Endothelial cell of umbilical vein (primary cell): ENCODE data around the gene HSD17B2. TPM values are rescaled to one million over a fixed set of nuclear protein-coding genes. Genes with fewer than 3 reads are reported as not detected.

ENCODE experiments used
- BruUV-seq: library from RNA; stranded (reverse); fragments of 400-500 nt; replicated peaks from 2 replicates; lab custom pipeline; 2021; lab: Mats Ljungman, UMichigan
- CTCF ChIA-PET: fragments of 300-600, 350-600 bp; sonication (Branson Sonifier 250); formaldehyde crosslinking; loops from one replicate; lab custom pipeline; 2021; ENCODE audit warnings: antibody characterized with exemption, inconsistent platforms; lab: Charles Lee
- POLR2A ChIA-PET: fragments of 300-600, 350-600 bp; sonication (Branson Sonifier 250); formaldehyde crosslinking; loops from one replicate; lab custom pipeline; 2021; ENCODE audit warnings: antibody characterized with exemption, inconsistent platforms; lab: Charles Lee
- DNase-seq: peaks from one replicate; pipeline ENCODE4 v3.0.0-alpha.2; 2011; ENCODE audit warnings: low read depth, low spot score
- FAIRE-seq: peaks from 2 replicates; lab custom pipeline; 2011; peaks lifted over from hg19 to GRCh38; lab: Jason Lieb, UNC
- H2AFZ ChIP-seq: 2 replicates; pipeline ENCODE4 v1.6.0; 2012; ENCODE audit warnings: low read depth, low read length, control low read depth, inconsistent platforms
- H3K27ac ChIP-seq: 2 replicates; pipeline ENCODE4 v1.5.1; 2011; ENCODE audit warnings: low read depth, mild to moderate bottlenecking, control low read depth, low read length, moderate library complexity; ENCODE audit not compliant: insufficient read depth
- H3K27me3 ChIP-seq, 2 experiments: 2 replicates each; pipeline versions ENCODE4 v1.6.0 to v1.6.1; 2011; ENCODE audit warnings: low read length in 2 of 2, mixed read lengths in 1 of 2; ENCODE audit not compliant: control insufficient read depth in 2 of 2, insufficient read depth in 2 of 2
- H3K36me3 ChIP-seq, 2 experiments: 2 replicates in 1 of 2; 3 replicates in 1 of 2; pipeline ENCODE4 v1.5.1; 2011; ENCODE audit warnings: low read length in 2 of 2, mild to moderate bottlenecking in 1 of 2, moderate library complexity in 1 of 2; ENCODE audit not compliant: control insufficient read depth in 2 of 2, insufficient read depth in 2 of 2; ENCODE audit errors: extremely low read depth in 1 of 2
- H3K4me1 ChIP-seq: 3 replicates; pipeline ENCODE4 v1.5.1; 2011; ENCODE audit warnings: mild to moderate bottlenecking, low read length; ENCODE audit not compliant: control insufficient read depth, insufficient read depth; ENCODE audit errors: extremely low read depth
- H3K4me2 ChIP-seq: 2 replicates; pipeline ENCODE4 v1.6.1; 2011; ENCODE audit warnings: low read length, control low read depth, mixed read lengths; ENCODE audit not compliant: insufficient read depth
- H3K4me3 ChIP-seq, 3 experiments: fragments of 200-600 bp in 1 of 3; sonication (generic), shearing (Covaris generic) in 1 of 3; replicated peaks in 1 of 3; 2 replicates each; pipeline ENCODE4 v1.5.1; 2011 to 2016; ENCODE audit warnings: control low read depth in 3 of 3, low read length in 3 of 3, mild to moderate bottlenecking in 2 of 3, inconsistent platforms in 1 of 3, low read depth in 1 of 3, moderate library complexity in 1 of 3; ENCODE audit not compliant: insufficient read depth in 1 of 3
- H3K79me2 ChIP-seq: 2 replicates; pipeline ENCODE4 v1.6.0; 2012; ENCODE audit warnings: low read length, inconsistent platforms; ENCODE audit not compliant: control insufficient read depth, insufficient read depth
- H3K9ac ChIP-seq: replicated peaks from 2 replicates; pipeline ENCODE3; 2011; ENCODE audit warnings: low read length, control low read depth; ENCODE audit not compliant: insufficient read depth; ENCODE audit errors: extremely low read depth
- H3K9me1 ChIP-seq: replicated peaks from 3 replicates; pipeline ENCODE4 v1.6.0; 2011; ENCODE audit warnings: mild to moderate bottlenecking, low read length; ENCODE audit not compliant: control insufficient read depth, insufficient read depth; ENCODE audit errors: extremely low read depth
- H3K9me3 ChIP-seq: replicated peaks from 2 replicates; pipeline ENCODE4 v1.5.1; 2012; ENCODE audit warnings: low read length, inconsistent platforms; ENCODE audit not compliant: control insufficient read depth, insufficient read depth
- H4K20me1 ChIP-seq: replicated peaks from 2 replicates; pipeline ENCODE3; 2011; ENCODE audit warnings: mild to moderate bottlenecking, low read length; ENCODE audit not compliant: control insufficient read depth, insufficient read depth; ENCODE audit errors: extremely low read depth
- CTCF ChIP-seq, 2 donors: IDR thresholded peaks; 1 replicate in 1 of 2; 2 replicates in 1 of 2; pipeline ENCODE4 v1.5.1; 2011; ENCODE audit warnings: low read length in 2 of 2, mild to moderate bottlenecking in 2 of 2, moderate library complexity in 2 of 2, control low read depth in 1 of 2, inconsistent platforms in 1 of 2, low read depth in 1 of 2; ENCODE audit not compliant: insufficient read depth in 1 of 2; ENCODE audit errors: extremely low read depth in 1 of 2
- EZH2 ChIP-seq: IDR thresholded peaks from 2 replicates; pipeline ENCODE4 v1.6.1; 2012; ENCODE audit warnings: borderline replicate concordance, low read depth, mild to moderate bottlenecking, moderate library complexity, low read length, inconsistent platforms; ENCODE audit not compliant: severe bottlenecking
- FOS ChIP-seq: IDR thresholded peaks from 2 replicates; pipeline ENCODE4 v1.6.1; 2011; ENCODE audit warnings: mild to moderate bottlenecking, low read length, moderate library complexity, borderline replicate concordance; ENCODE audit not compliant: insufficient read depth
- GATA2 ChIP-seq: IDR thresholded peaks from 2 replicates; pipeline ENCODE4 v1.7.0; 2011; ENCODE audit warnings: low read depth, mild to moderate bottlenecking, moderate library complexity, mixed read lengths, low read length; ENCODE audit not compliant: insufficient read length, insufficient read depth
- JUN ChIP-seq: IDR thresholded peaks from 2 replicates; pipeline ENCODE4 v1.6.1; 2011; ENCODE audit warnings: borderline replicate concordance, low read depth; ENCODE audit not compliant: insufficient read length, insufficient read depth
- MAX ChIP-seq: IDR thresholded peaks from 2 replicates; pipeline ENCODE4 v1.6.1; 2011; ENCODE audit not compliant: insufficient read depth, insufficient read length
- MYC ChIP-seq: IDR thresholded peaks from one replicate; pipeline ENCODE4 v1.6.1; 2011; ENCODE audit warnings: mild to moderate bottlenecking, low read depth, low read length
- POLR2A ChIP-seq: IDR thresholded peaks from 2 replicates; pipeline ENCODE4 v1.6.1; 2012; ENCODE audit warnings: low read depth, mild to moderate bottlenecking, control low read depth, low read length
- POLR2AphosphoS5 ChIP-seq: IDR thresholded peaks from 2 replicates; pipeline ENCODE4 v1.6.1; 2012; ENCODE audit warnings: low read depth, mild to moderate bottlenecking, control low read depth, low read length, moderate library complexity; ENCODE audit not compliant: insufficient read depth
- dilution Hi-C: fragments of 300-500 bp; cut with MboI; formaldehyde crosslinking; loops from one replicate; pipeline ENCODE4 v1.15.0; 2019; ENCODE audit warnings: low sequenced_read_pairs; ENCODE audit not compliant: extremely low pct_ligation_motif_present
- intact Hi-C: fragments of 100-400 bp; cut with micrococcal nuclease; formaldehyde crosslinking; loops from one replicate; pipeline ENCODE4 v1.10.0; 2022
- polyA plus RNA-seq, 4 experiments: library from polyadenylated mRNA; depleted of rRNA in 3 of 4; stranded (reverse) in 3 of 4; unstranded in 1 of 4; fragments of >200 nt; gene quantifications; 2 replicates each; pipeline versions ENCODE4 v1.2.1 to v1.2.3, GENCODE V29; 2011 to 2012; ENCODE audit warnings: missing spikeins in 1 of 4
- total RNA-seq: library from RNA; stranded (reverse); gene quantifications from 2 replicates; pipeline ENCODE4 v1.2.3, GENCODE V29; 2021

HSD17B2 gene
- total and polyA plus RNA-seq, 2 donors (not counting 3 experiments of a cell fraction or from before 2014, with no cell fraction given) = 1.2 to 4.5 TPM

- H3K36me3 ChIP-seq = no peaks in the 10 kb centered on the region
- no peak for DNase-seq
- no peak for TF ChIP-seq GATA2
- TF ChIP-seq POLR2A = no peak
- no peak for TF ChIP-seq MAX
- TF ChIP-seq POLR2AphosphoS5 = no peak
- TF ChIP-seq FOS = no peak
- no peak for TF ChIP-seq EZH2
- TF ChIP-seq CTCF (IDR thresholded peaks at IDR 0.05; ENCODE audit: extremely low read depth in 1 of 2, insufficient read depth in 1 of 2, low read depth in 1 of 2, low read length in 2 of 2) = no peak
- TF ChIP-seq MYC = no peak
- TF ChIP-seq JUN = no peak
- no peaks in the 10 kb centered on the region for H3K9me1 ChIP-seq
- H3K4me2 ChIP-seq = no peak overlapping the region
- ChIA-PET POLR2A (no interaction called here), CTCF (interaction anchor here (1.3 kb wide), 1 partner anchor 183 kb away, joined by 6 read pairs; no protein-coding TSS in a partner anchor)
- intact Hi-C loops = no loop called here
- H3K27me3 ChIP-seq = peaks cover 8 to 12% of the 10 kb centered on the region in 2 experiments
- H4K20me1 ChIP-seq = no peaks in the 10 kb centered on the region
- no peak overlapping the region for H3K9ac ChIP-seq
- H3K4me1 ChIP-seq = no peaks in the 10 kb centered on the region
- H3K79me2 ChIP-seq = no peaks in the 10 kb centered on the region
- no peak overlapping the region for H3K4me3 ChIP-seq
- BruUV-seq = no TSS peak
- H2AFZ ChIP-seq = no peak overlapping the region
- FAIRE-seq = no peak
- no peak overlapping the region for H3K27ac ChIP-seq
- dilution Hi-C loops = no loop called here
- H3K9me3 ChIP-seq = no peaks in the 10 kb centered on the region
These were observed 11.9 kb downstream of the HSD17B2 start for GRCh38 chr16:82046941-82047340.
